ENCODE data around the gene ASPHD2.

Gene ASPHD2

DNA sequence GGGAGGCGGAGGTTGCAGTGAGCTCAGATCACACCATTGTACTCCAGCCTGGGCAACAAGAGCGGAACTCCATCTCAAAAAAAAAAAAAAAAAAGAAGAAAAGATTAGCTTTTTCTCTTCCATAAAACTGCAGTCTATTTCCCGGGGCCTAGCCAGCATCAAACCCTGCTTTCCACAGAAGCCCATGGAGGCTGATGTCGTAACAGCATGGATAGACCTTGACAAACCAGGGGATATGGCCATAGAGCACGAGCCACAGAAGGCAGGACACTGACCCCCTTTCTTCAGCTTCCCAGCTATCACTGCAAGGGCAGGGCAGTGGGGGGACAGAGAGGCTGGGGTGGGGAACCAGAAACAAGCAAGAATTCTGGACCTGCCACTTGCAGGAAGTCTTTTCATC lies 33.0 kb downstream of the ASPHD2 start:
- peaks cover 97% of the 10 kb centered on the region for H3K36me3 ChIP-seq (ENCODE audit: insufficient read depth, low read length)

DNA sequence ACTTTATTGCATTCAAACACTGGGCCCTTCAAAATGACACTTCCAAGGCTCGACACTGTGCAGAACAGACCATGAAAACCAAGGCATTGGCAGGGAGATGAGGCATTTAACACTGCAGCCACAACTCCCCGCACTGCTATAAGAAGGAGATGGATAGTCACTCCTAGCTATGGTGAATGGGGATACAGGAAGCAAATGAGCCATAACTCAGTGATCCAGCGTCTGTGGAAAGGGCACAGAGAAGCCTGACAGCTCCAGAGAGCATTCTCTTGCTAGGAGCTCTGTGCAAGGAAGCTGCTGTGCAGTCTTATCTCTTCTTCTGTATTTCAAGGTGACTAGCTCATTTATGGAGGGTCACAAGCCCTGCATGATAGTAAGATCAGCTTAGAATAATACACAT lies 33.6 kb downstream of the ASPHD2 start:
- Histone ChIP-seq H2AFZ (ENCODE audit: low read depth, low read length) (no peak overlapping the region), H3K79me2 (ENCODE audit: insufficient read depth, low read length) (peaks cover 40% of the 10 kb centered on the region), H3K36me3 (ENCODE audit: insufficient read depth, low read length) (peaks cover 98% of the 10 kb centered on the region), H3K4me1 (ENCODE audit: insufficient read depth, low read length) (0 out of 2 replicates have a peak, but pooled peaks cover 2% of the 10 kb centered on the region), H4K20me1 (ENCODE audit: insufficient read depth, low read length) (peaks cover 30% of the 10 kb centered on the region), H3K27ac (ENCODE audit: low read length) (no peak overlapping the region), H3K27me3 (ENCODE audit: insufficient read depth, low read length, poor library complexity) (no peaks in the 10 kb centered on the region), H3K4me2 (ENCODE audit: insufficient read depth, low read length) (no peak overlapping the region), H3K9ac (ENCODE audit: low read depth, low read length) (no peak overlapping the region), H3K9me3 (ENCODE audit: insufficient read depth, low read length, severe bottlenecking) (no peaks in the 10 kb centered on the region), H3K4me3 (ENCODE audit: low read depth in 1 of 2, low read length in 2 of 2) (no peak overlapping the region)
- ATAC-seq (ENCODE audit: insufficient read depth, low read depth) (no peak), DNase-seq (no peak)
- TF ChIP-seq EZH2 (IDR thresholded peaks at IDR 0.05; ENCODE audit: borderline replicate concordance, low read depth, low read length, severe bottlenecking), result no peak
- no peak for TF ChIP-seq CTCF (IDR thresholded peaks at IDR 0.05; ENCODE audit: borderline replicate concordance, extremely low read depth, low read length, poor library complexity, severe bottlenecking)

More for the DNA sequence above, 33.0 kb downstream of the ASPHD2 start:
- Histone ChIP-seq H2AFZ (ENCODE audit: low read depth, low read length) (no peak overlapping the region), H3K4me1 (ENCODE audit: insufficient read depth, low read length) (0 out of 2 replicates have a peak, but pooled peaks cover 2% of the 10 kb centered on the region), H3K9ac (ENCODE audit: low read depth, low read length) (no peak overlapping the region), H3K4me2 (ENCODE audit: insufficient read depth, low read length) (no peak overlapping the region), H3K27me3 (ENCODE audit: insufficient read depth, low read length, poor library complexity) (no peaks in the 10 kb centered on the region), H4K20me1 (ENCODE audit: insufficient read depth, low read length) (peaks cover 30% of the 10 kb centered on the region), H3K27ac (ENCODE audit: low read length) (no peak overlapping the region), H3K4me3 (ENCODE audit: low read depth in 1 of 2, low read length in 2 of 2) (no peak overlapping the region), H3K9me3 (ENCODE audit: insufficient read depth, low read length, severe bottlenecking) (no peaks in the 10 kb centered on the region), H3K79me2 (ENCODE audit: insufficient read depth, low read length) (peaks cover 40% of the 10 kb centered on the region)
- no peak for DNase-seq
- no peak for ATAC-seq (ENCODE audit: insufficient read depth, low read depth)
- TF ChIP-seq EZH2 (IDR thresholded peaks at IDR 0.05; ENCODE audit: borderline replicate concordance, low read depth, low read length, severe bottlenecking) (no peak), CTCF (IDR thresholded peaks at IDR 0.05; ENCODE audit: borderline replicate concordance, extremely low read depth, low read length, poor library complexity, severe bottlenecking) (no peak)

- H3K9ac ChIP-seq (ENCODE audit: low read depth, low read length), result no peak overlapping the region
- H3K9me3 ChIP-seq (ENCODE audit: insufficient read depth, low read length, severe bottlenecking), result no peaks in the 10 kb centered on the region
- peaks cover 40% of the 10 kb centered on the region for H3K79me2 ChIP-seq (ENCODE audit: insufficient read depth, low read length)
- 0 out of 2 replicates have a peak, but pooled peaks cover 2% of the 10 kb centered on the region for H3K4me1 ChIP-seq (ENCODE audit: insufficient read depth, low read length)
- no peak overlapping the region for H3K4me2 ChIP-seq (ENCODE audit: insufficient read depth, low read length)
- ATAC-seq (ENCODE audit: insufficient read depth, low read depth) (no peak), DNase-seq (no peak)
- H3K36me3 ChIP-seq (ENCODE audit: insufficient read depth, low read length), result peaks cover 96% of the 10 kb centered on the region
- no peak overlapping the region for H2AFZ ChIP-seq (ENCODE audit: low read depth, low read length)
- peaks cover 30% of the 10 kb centered on the region for H4K20me1 ChIP-seq (ENCODE audit: insufficient read depth, low read length)
- no peak overlapping the region for H3K4me3 ChIP-seq (ENCODE audit: low read depth in 1 of 2, low read length in 2 of 2)
- no peak overlapping the region for H3K27ac ChIP-seq (ENCODE audit: low read length)
- no peak for TF ChIP-seq EZH2 (IDR thresholded peaks at IDR 0.05; ENCODE audit: borderline replicate concordance, low read depth, low read length, severe bottlenecking)
- no peak for TF ChIP-seq CTCF (IDR thresholded peaks at IDR 0.05; ENCODE audit: borderline replicate concordance, extremely low read depth, low read length, poor library complexity, severe bottlenecking)
- no peaks in the 10 kb centered on the region for H3K27me3 ChIP-seq (ENCODE audit: insufficient read depth, low read length, poor library complexity)
These were observed 34.1 kb downstream of the ASPHD2 start for GRCh38 chr22:26463101-26463661.
